SK-N-SH (cell line): Measurements from ENCODE around the gene TSPAN7. TPM values are rescaled to one million over a fixed set of nuclear protein-coding genes. Genes with fewer than 3 reads are reported as not detected.

Experiments used
- CTCF ChIA-PET: fragments of 300-600, 350-600 bp; formaldehyde crosslinking; extraction: SDS; loops from one replicate; lab custom pipeline; 2021; lab: Yijun Ruan, JAX
- POLR2A ChIA-PET: fragments of 350-600 bp; sonication (Branson Sonifier 250); formaldehyde crosslinking; extraction: SDS; loops from one replicate; lab custom pipeline; 2020; ENCODE audit warnings: antibody characterized with exemption, inconsistent platforms; lab: Yijun Ruan, JAX
- DNase-seq: peaks from one replicate; pipeline ENCODE4 v3.0.0; 2012
- H2AFZ ChIP-seq: fragments of 200-600 bp; sonication (generic); 2 replicates; pipeline ENCODE4 v1.8.1; 2016; ENCODE audit warnings: antibody characterized with exemption, mild to moderate bottlenecking, low read depth
- H3F3A ChIP-seq: fragments of 200-600 bp; sonication (generic); replicated peaks from 2 replicates; pipeline ENCODE3; 2016; ENCODE audit warnings: antibody characterized with exemption, mild to moderate bottlenecking; ENCODE audit not compliant: insufficient read depth
- H3K27ac ChIP-seq, 2 experiments: fragments of 200-500 bp in 1 of 2; fragments of 200-600 bp in 1 of 2; sonication (Bioruptor generic) in 1 of 2; sonication (generic), shearing (Covaris generic) in 1 of 2; 2 replicates each; pipeline versions ENCODE4 v1.5.1 to v1.6.1; 2014 to 2016; ENCODE audit warnings: low read depth in 2 of 2, inconsistent platforms in 1 of 2, low read length in 1 of 2, mild to moderate bottlenecking in 1 of 2, mixed read lengths in 1 of 2
- H3K27me3 ChIP-seq: fragments of 200-600 bp; sonication (generic), shearing (Covaris generic); 2 replicates; pipeline ENCODE4 v1.6.1; 2016; ENCODE audit warnings: mixed run types; ENCODE audit not compliant: insufficient read depth
- H3K36me3 ChIP-seq, 2 experiments: fragments of 200-500 bp in 1 of 2; fragments of 200-600 bp in 1 of 2; sonication (Bioruptor generic) in 1 of 2; sonication (generic) in 1 of 2; replicated peaks in 1 of 2; 2 replicates each; pipeline versions ENCODE3 to v1.5.1; 2014 to 2016; ENCODE audit warnings: low read length in 1 of 2, mild to moderate bottlenecking in 1 of 2; ENCODE audit not compliant: insufficient read depth in 2 of 2, control insufficient read depth in 1 of 2
- H3K4me1 ChIP-seq, 2 experiments: fragments of 200-500 bp in 1 of 2; fragments of 200-600 bp in 1 of 2; sonication (Bioruptor generic) in 1 of 2; sonication (generic), shearing (Covaris generic) in 1 of 2; 2 replicates each; pipeline versions ENCODE4 v1.5.1 to v1.6.1; 2014 to 2016; ENCODE audit warnings: low read depth in 1 of 2, low read length in 1 of 2, mixed run types in 1 of 2; ENCODE audit not compliant: insufficient read depth in 2 of 2, control insufficient read depth in 1 of 2
- H3K4me2 ChIP-seq: fragments of 200-600 bp; sonication (generic), shearing (Covaris generic); 2 replicates; pipeline ENCODE4 v1.6.1; 2017; ENCODE audit warnings: mixed run types
- H3K4me3 ChIP-seq, 2 experiments: fragments of 200-500 bp in 1 of 2; fragments of 200-600 bp in 1 of 2; sonication (Bioruptor generic) in 1 of 2; sonication (generic), shearing (Covaris generic) in 1 of 2; 2 replicates each; pipeline versions ENCODE4 v1.5.1 to v1.8.1; 2014 to 2016; ENCODE audit warnings: low read depth in 2 of 2, inconsistent platforms in 1 of 2, low read length in 1 of 2, mild to moderate bottlenecking in 1 of 2, mixed read lengths in 1 of 2, moderate library complexity in 1 of 2
- H3K79me2 ChIP-seq: fragments of 200-600 bp; sonication (generic); 2 replicates; pipeline ENCODE4 v1.8.1; 2017; ENCODE audit warnings: mild to moderate bottlenecking; ENCODE audit not compliant: insufficient read depth
- H3K9ac ChIP-seq: fragments of 200-600 bp; sonication (generic); 2 replicates; pipeline ENCODE4 v1.6.1; 2017; ENCODE audit warnings: mixed run types
- H3K9me2 ChIP-seq: fragments of 200-600 bp; sonication (generic); 2 replicates; pipeline ENCODE4 v1.6.1; 2017; ENCODE audit warnings: mixed run types
- H3K9me3 ChIP-seq: fragments of 200-600 bp; sonication (generic); 2 replicates; pipeline ENCODE4 v1.6.1; 2017; ENCODE audit warnings: mixed run types, mild to moderate bottlenecking, moderate library complexity
- H4K20me1 ChIP-seq: fragments of 200-600 bp; sonication (generic); 2 replicates; pipeline ENCODE4 v1.6.1; 2017; ENCODE audit warnings: mild to moderate bottlenecking, mixed run types; ENCODE audit not compliant: insufficient read depth
- CTCF ChIP-seq: fragments of 200-600 bp; sonication (generic); IDR thresholded peaks from 2 replicates; pipeline ENCODE4 v1.6.1; 2017; ENCODE audit warnings: antibody characterized with exemption, mild to moderate bottlenecking, moderate library complexity
- EP300 ChIP-seq, 2 experiments: IDR thresholded peaks; 2 replicates each; pipeline versions ENCODE4 v1.4.0 to v1.6.1; 2012; ENCODE audit warnings: borderline replicate concordance in 1 of 2, low read depth in 1 of 2, low read length in 1 of 2
- EZH2phosphoT487 ChIP-seq: fragments of 200-600 bp; sonication (generic); IDR thresholded peaks from 2 replicates; pipeline ENCODE4 v1.6.1; 2017; ENCODE audit warnings: low read depth, mixed run types, mild to moderate bottlenecking, antibody characterized with exemption, moderate library complexity, borderline replicate concordance
- FOSL2 ChIP-seq: IDR thresholded peaks from 2 replicates; pipeline ENCODE4 v1.4.0; 2012; ENCODE audit warnings: low read depth, mild to moderate bottlenecking, moderate library complexity, borderline replicate concordance
- FOXM1 ChIP-seq: IDR thresholded peaks from 2 replicates; pipeline ENCODE4 v1.4.0; 2012; ENCODE audit warnings: low read depth, mild to moderate bottlenecking
- GABPA ChIP-seq: IDR thresholded peaks from 2 replicates; pipeline ENCODE4 v1.4.0; 2012; ENCODE audit warnings: low read depth, mild to moderate bottlenecking
- NFIC ChIP-seq: IDR thresholded peaks from 2 replicates; pipeline ENCODE4 v1.4.0; 2012; ENCODE audit warnings: borderline replicate concordance
- PBX3 ChIP-seq: IDR thresholded peaks from 2 replicates; pipeline ENCODE4; 2012
- RAD21 ChIP-seq: IDR thresholded peaks from 2 replicates; pipeline ENCODE4 v1.6.1; 2012; ENCODE audit warnings: mild to moderate bottlenecking, low read length
- RCOR1 ChIP-seq: fragments of 150-350 bp; IDR thresholded peaks from 2 replicates; pipeline ENCODE4 v1.6.1; 2017; ENCODE audit warnings: antibody characterized with exemption, low read length
- SIN3A ChIP-seq: IDR thresholded peaks from 2 replicates; pipeline ENCODE4 v1.6.1; 2012; ENCODE audit warnings: low read depth, mild to moderate bottlenecking, low read length, moderate library complexity, borderline replicate concordance
- SMC3 ChIP-seq: IDR thresholded peaks from 2 replicates; pipeline ENCODE4 v1.6.1; 2012; ENCODE audit warnings: low read depth, low read length, improper control_type of control experiment
- TAF1 ChIP-seq: IDR thresholded peaks from 2 replicates; pipeline ENCODE4 v1.6.1; 2012; ENCODE audit warnings: low read depth, mild to moderate bottlenecking, low read length, moderate library complexity, borderline replicate concordance
- TCF12 ChIP-seq: IDR thresholded peaks from 2 replicates; pipeline ENCODE4 v1.4.0; 2012
- TEAD4 ChIP-seq: IDR thresholded peaks from 2 replicates; pipeline ENCODE4 v1.4.0; 2012; ENCODE audit warnings: mild to moderate bottlenecking, borderline replicate concordance; ENCODE audit not compliant: insufficient read depth
- YY1 ChIP-seq: IDR thresholded peaks from 2 replicates; pipeline ENCODE4 v1.4.0; 2012; ENCODE audit warnings: low read depth, mild to moderate bottlenecking
- WGBS: methylation state at CpG from one replicate; pipeline ENCODE4 v1.1.6; 2017; ENCODE audit warnings: low lambda C conversion rate; 5-methylcytosine and 5-hydroxymethylcytosine counted together
- polyA plus RNA-seq, 3 experiments: library from polyadenylated mRNA; depleted of rRNA; stranded (reverse); fragments of >200 nt; gene quantifications; 2 replicates each; pipeline ENCODE4 v1.2.3, GENCODE V29; 2012
- TF ChIP-seq, protein P1 (sequence below): IDR thresholded peaks from 2 replicates; pipeline ENCODE4 v1.4.0; 2012; ENCODE audit warnings: low read depth, borderline replicate concordance

TSPAN7 gene
- polyA plus RNA-seq, 1 of the 3 experiments (the other 2 are of a cell fraction) = 0.39 TPM

- DNase-seq = no peak
- no peak overlapping the region for H2AFZ ChIP-seq
- H3K4me1 ChIP-seq = no peaks in the 10 kb centered on the region
- ChIA-PET CTCF (no interaction called here), POLR2A (no interaction called here)
- H3F3A ChIP-seq = no peaks in the 10 kb centered on the region
- H3K4me2 ChIP-seq = no peak overlapping the region
- TF ChIP-seq FOSL2 (no peak), PBX3 (no peak), CTCF (no peak), GABPA (no peak), NFIC (no peak), TAF1 (no peak), TEAD4 (no peak), RCOR1 (no peak), TCF12 (no peak), SMC3 (no peak), RAD21 (no peak), FOXM1 (no peak), EP300 (IDR thresholded peaks at IDR 0.05; ENCODE audit: borderline replicate concordance in 1 of 2, low read depth in 1 of 2, low read length in 1 of 2) (no peak), EZH2phosphoT487 (no peak), YY1 (no peak), SIN3A (no peak)
- TF ChIP-seq, protein P1, sequence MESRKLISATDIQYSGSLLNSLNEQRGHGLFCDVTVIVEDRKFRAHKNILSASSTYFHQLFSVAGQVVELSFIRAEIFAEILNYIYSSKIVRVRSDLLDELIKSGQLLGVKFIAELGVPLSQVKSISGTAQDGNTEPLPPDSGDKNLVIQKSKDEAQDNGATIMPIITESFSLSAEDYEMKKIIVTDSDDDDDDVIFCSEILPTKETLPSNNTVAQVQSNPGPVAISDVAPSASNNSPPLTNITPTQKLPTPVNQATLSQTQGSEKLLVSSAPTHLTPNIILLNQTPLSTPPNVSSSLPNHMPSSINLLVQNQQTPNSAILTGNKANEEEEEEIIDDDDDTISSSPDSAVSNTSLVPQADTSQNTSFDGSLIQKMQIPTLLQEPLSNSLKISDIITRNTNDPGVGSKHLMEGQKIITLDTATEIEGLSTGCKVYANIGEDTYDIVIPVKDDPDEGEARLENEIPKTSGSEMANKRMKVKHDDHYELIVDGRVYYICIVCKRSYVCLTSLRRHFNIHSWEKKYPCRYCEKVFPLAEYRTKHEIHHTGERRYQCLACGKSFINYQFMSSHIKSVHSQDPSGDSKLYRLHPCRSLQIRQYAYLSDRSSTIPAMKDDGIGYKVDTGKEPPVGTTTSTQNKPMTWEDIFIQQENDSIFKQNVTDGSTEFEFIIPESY = no peak
- H3K9ac ChIP-seq = no peak overlapping the region
- no peaks in the 10 kb centered on the region for H3K9me2 ChIP-seq
- no peak overlapping the region for H3K27ac ChIP-seq
- H3K9me3 ChIP-seq = no peaks in the 10 kb centered on the region
- no peaks in the 10 kb centered on the region for H3K27me3 ChIP-seq
- H3K4me3 ChIP-seq = no peak overlapping the region
- no peaks in the 10 kb centered on the region for H3K79me2 ChIP-seq
- no peaks in the 10 kb centered on the region for H3K36me3 ChIP-seq
- WGBS = 21% methylated on average over 6 of the region's 6 CpGs
- H4K20me1 ChIP-seq = no peaks in the 10 kb centered on the region
Measured at GRCh38 chrX:38519651-38520050, 41.7 kb upstream of the TSPAN7 start.
